Activated CD4-positive, alpha-beta T cell treated with anti-CD3 and anti-CD28 coated beads for 1 hour (primary cell): Measurements from ENCODE around the gene SLC30A10.
"Not testable (repeated sequence)": the region's sequence is repeated elsewhere in the genome, so short reads cannot be mapped to it uniquely, and the experiment has no call there.

Experiments used
- DNase-seq: peaks from one replicate; pipeline ENCODE4 v3.0.0-alpha.2; 2020

Gene SLC30A10

DNA sequence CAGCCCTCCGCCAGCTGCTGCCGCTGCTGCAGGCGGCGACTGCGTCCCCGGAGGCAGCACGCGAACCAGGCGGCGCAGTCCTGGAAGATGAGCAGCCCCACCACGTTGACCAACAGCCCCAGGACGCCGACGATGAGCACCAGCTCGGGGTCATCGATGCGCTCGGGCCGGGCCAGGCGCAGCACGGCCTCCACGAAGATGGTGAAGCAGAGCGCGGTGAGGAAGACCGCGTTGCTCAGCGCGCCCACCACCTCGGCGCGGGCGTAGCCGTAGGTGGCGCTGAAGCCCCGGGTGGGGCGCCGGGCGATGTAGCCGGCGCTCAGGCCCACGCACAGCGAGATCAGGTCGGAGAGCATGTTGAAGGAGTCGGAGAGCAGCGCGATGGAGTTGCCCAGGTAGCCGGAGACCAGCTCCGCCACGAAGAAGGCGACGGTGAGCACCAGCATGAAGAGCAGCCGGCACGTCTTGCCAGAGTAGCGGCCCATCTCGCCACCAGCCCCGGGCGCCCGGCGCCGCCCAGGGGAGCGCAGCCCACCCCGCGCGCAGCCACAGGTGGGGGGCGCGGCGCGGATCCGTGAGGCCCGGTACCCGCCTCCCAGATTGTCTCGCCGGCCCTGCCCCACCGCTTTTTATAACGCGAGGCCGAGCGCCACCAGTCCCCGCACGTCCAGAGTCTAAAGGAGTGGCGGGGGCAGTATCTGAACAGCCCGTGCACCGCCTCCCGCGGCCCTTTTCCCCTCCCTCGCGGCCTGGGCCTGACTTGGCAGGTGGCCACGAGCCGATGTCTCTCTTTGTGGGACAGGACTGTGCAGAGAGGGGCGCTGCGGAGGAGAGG, at the start of gene SLC30A10:
SLC30A10 (minus strand) TSS at position 602 of the 835 bp plus-strand sequence; CDS start at position 485, 117 bp downstream.
- DNase-seq, result no peak

DNA sequence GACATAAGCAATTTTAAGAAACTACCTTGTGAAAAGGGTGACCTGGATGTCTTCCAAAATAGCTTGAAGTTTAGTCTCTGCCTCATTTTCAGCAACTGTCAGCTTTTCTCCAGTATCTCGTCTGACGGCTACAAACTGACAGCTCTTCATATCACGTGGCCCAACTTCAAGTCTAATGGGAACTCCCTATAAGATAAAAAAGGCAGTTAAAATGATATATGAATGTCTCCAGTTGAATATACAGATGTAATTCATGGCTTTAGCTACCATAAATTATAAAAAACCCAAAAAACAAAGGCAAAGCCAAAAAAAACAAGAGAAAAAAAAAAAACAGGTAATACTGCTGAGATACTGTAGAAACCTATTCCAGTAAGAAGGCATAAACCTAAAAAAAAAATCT, 44.9 kb upstream of the SLC30A10 start:
- no peak for DNase-seq

DNA sequence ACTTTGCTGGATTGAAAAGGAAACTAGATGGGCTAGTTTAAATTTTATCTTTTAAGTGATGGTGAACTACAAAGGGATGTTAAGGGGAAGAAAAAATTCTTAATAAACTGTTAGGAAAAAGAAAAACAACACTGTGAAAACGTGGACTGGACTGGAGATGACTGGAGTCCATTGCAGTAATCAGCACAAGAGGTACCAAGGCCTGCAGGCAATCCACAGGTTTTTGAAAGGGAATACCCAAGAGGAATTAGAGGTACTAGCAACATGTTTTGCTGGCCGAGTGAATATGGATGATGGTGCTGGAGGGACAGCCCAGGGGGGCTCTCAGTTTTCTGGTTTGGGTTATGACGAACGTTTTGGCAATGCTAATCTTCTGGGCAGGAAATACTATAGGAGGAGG, 39.0 kb upstream of the SLC30A10 start:
- no peak for DNase-seq

DNA sequence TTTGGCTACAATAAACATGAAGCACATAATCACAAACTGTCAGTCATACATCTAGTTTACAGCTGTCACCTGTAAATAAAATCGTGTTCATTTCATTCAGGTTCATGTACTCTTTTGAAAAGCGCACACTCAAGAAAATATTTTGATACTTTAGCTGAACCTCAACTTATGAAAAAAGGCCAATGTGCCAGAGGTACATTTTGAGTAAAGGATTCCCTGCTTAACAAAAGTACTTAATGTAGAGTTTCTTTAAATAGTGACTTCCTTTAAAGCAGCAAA, 37.7 kb upstream of the SLC30A10 start:
- DNase-seq, result no peak

DNA sequence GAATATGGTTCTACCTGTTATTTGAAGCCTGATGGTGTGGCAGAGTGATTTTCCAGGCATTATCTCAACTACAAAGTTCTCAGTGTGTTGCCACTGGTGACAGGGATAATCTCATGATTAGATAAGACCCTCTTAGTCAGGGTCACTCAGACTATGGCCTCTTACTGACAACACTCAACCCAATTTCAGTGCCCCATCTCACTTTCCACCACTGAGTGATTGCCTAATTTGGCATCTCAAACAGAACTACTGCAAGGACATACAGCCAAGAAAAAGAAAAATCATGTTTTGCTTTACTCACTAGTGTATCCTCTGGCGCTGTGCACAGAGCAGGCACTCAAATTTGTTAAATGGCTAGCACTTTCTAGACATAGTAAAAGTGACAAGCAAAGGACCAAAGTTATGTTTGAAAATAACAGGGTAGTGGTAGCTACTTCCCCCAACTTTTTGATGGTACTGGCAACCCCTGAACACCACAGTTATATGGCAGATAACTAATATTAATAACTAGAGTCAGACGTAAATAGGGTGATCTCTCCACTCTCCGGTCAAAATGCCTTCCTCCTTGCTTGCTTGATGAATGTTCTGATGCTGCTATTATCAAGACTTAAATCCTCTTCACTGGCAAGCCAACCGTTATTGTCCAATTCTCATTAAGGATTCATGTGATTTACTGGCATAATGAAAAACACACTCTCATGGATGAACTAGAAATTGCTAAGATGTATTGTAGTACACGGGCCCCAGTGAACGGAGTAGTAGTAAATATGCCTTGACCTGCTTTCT, 37.1 kb upstream of the SLC30A10 start:
- DNase-seq, result no peak

DNA sequence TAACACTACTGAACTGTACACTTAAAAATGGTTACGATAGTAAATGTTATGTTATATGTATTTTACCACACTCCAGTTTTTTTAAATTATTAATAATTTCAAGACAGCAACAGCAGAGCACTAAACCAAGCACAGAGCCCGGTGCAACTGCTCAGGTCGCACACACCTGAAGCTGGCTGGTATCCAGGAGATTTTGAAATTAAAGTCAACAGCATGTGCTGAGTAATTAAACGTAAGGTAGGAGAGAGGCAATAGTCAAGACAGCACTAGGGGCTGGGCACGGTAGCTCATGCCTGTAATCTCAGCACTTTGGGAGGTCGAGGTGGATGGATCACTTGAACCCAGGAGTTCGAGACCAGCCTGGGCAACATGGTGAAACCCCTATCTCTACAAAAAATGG, 35.1 kb upstream of the SLC30A10 start:
- DNase-seq, result no peak

DNA sequence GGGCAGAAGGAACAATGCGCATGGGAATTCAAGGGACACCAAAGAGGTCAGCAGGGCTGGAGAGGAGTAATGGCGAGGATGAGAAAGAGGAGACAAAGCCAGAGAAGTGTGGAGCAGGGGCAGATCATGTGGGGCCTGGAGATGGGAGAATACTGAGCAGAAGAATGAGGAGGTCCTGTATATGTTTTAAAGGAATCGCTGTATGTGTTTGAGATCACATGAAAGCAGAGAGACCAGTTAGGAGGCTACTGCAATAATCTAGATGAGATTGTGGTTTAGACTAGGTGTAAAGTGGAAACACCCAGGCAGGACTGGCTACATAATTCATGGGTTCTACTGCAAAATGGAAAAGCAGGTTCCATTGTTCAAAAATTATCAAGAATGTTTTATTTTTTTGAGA, 33.3 kb upstream of the SLC30A10 start:
- DNase-seq, result no peak

DNA sequence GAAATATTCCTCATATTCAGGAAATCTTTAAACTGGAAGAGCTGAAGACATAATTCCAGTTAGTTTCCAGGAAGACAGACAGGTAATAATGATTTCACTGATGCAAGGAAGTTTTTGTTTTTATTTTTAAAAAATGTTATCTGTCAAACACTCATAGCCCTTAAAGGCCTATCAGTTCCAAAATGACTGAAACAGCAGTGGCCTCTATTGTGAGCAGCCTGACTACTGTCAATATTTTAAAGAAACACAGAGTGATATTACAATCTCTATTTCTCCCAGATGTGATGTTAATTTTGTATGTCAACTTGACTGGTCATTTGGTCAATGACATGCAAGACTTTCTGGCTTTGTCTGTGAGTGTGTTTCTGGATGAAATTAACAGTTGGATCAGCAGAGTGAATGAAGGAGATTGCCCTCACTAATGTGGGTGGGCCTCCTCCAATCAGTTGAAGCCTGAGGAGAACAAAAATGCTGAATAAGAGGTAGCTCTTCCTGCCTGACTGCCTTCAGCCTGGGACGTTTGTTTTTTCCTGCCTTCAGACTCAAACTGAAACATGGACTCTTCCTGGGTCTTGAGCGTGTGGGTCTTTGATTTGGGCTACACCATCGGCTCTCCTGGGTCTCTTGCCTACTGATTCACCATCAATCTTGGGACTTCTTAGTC, 31.3 kb upstream of the SLC30A10 start:
- no peak for DNase-seq

DNA sequence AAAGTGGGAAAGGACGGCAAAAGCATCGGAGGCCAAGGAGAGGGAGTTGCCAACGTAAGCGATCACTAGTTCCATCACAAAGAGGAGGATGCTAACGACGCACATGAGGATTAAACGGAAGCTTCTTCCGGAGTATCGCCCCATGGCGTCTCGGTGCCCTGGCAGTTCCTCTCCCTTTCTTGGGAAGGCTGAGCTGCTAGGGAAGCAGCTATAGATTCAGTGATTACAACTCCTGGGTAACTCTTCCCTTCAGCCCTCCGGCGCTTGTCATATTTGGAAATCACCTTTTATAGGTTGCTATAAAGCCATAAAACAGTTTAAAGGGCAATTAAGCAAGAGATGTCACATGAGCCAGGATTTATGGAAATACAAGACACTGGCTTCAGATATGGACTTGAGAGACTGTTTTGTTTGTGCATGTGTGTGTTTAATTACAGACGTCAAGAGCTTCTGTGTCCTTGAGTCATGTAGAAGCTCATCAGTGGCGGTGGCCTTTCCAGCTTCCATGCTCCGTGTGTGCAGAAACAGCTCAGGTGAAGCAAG, 30.6 kb upstream of the SLC30A10 start:
- DNase-seq, result no peak

DNA sequence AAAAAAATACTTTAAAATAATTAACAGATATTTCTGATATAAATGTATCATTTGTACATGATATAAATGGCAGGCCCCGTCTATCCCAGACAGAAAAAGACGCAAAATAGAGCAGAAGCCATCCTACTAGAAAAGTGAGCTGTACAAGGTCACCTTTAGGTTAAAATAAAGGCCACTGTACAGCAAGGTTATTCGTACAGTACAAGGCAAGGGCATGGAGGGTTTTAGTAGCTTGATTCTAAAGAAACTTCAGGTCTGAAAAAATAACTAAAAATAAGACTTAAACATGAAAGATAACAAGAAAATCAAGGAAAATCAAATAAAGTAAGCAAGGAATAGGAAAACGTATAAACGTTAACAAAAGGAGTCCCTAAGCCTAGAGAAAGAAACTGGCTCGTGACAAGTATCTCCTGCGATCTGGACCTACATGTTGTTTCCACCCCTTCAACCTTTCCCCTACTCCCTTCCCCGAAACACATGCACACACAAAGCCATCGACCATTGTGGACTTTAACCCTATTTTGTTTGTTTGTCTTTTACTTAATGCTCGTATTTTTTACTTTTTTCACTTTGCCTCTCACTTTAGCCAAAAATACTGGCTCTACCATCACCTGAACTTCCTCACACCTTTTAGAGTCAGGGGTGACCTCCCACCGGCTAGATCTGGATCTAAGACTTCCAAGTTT, 26.5 kb upstream of the SLC30A10 start:
- no peak for DNase-seq

DNA sequence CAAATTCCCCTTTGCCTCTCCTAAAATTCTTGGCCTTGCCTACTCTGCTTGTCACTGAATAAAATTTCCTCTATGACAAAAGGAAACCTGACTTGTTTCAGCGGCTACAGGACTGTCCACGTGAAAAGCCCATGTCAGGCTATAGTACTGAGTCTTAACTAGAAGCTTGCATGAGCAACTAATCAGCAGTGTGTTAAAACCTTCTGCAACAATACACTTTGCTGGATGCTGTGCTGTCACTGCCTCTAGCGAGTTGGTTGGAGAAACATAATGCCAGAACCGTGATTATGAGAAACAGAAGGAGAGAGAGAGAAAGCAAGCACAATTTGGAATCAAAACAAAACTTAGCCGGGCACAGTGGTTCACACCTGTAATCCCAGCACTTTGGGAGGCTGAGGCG, 25.7 kb upstream of the SLC30A10 start:
- DNase-seq, result no peak

DNA sequence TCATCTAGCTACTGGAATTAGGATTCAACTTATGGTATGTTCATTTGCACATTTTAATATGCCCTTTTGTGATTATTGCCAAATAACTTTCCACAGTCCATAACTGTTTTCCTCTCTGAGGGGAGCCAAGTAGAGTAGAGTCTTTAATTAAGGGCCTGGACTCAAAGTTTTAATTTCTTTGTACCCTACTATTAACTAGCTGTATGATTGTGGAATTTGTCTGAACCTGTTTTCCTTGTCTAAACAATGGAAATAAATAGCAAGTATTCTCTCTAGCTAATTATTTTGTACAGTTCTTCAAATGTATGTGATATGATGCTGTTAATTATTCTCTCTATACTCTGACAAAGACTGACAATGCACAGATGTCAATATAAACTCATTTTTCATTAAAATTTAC, 24.0 kb upstream of the SLC30A10 start:
- DNase-seq, result no peak

DNA sequence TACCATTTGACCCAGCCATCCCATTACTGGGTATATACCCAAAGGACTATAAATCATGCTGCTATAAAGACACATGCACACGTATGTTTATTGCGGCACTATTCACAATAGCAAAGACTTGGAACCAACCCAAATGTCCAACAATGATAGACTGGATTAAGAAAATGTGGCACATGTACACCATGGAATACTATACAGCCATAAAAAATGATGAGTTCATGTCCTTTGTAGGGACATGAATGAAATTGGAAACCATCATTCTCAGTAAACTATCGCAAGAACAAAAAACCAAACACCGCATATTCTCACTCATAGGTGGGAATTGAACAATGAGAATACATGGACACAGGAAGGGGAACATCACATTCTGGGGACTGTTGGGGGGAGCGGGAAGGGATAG, 20.9 kb upstream of the SLC30A10 start:
- not testable (repeated sequence) for DNase-seq

DNA sequence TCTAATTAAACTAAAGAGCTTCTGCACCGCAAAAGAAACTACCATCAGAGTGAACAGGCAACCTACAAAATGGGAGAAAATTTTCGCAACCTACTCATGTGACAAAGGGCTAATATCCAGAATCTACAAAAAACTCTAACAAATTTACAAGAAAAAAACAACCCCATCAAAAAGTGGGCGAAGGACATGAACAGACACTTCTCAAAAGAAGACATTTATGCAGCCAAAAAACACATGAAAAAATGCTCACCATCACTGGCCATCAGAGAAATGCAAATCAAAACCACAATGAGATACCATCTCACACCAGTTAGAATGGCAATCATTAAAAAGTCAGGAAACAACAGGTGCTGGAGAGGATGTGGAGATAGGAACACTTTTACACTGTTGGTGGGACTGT, 20.4 kb upstream of the SLC30A10 start:
- not testable (repeated sequence) for DNase-seq

DNA sequence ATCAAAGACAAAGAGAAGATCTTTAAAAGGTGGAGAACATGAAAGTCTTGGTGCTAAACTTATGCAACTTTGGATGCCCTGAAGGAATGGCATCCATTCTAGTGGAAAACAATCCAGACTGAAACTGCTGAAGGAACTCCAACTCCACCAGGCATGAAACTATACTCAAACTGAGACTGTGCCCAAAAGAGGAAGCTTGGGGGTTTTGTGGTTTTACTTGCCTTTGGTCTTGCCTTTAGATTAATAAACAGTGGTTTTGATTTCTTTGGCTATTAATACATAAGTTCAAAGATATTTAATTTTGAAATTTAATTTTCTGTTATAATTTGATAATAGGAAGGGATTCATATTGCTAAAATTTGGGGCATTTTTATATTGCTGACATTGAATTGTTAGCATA, 17.4 kb upstream of the SLC30A10 start:
- DNase-seq, result no peak

DNA sequence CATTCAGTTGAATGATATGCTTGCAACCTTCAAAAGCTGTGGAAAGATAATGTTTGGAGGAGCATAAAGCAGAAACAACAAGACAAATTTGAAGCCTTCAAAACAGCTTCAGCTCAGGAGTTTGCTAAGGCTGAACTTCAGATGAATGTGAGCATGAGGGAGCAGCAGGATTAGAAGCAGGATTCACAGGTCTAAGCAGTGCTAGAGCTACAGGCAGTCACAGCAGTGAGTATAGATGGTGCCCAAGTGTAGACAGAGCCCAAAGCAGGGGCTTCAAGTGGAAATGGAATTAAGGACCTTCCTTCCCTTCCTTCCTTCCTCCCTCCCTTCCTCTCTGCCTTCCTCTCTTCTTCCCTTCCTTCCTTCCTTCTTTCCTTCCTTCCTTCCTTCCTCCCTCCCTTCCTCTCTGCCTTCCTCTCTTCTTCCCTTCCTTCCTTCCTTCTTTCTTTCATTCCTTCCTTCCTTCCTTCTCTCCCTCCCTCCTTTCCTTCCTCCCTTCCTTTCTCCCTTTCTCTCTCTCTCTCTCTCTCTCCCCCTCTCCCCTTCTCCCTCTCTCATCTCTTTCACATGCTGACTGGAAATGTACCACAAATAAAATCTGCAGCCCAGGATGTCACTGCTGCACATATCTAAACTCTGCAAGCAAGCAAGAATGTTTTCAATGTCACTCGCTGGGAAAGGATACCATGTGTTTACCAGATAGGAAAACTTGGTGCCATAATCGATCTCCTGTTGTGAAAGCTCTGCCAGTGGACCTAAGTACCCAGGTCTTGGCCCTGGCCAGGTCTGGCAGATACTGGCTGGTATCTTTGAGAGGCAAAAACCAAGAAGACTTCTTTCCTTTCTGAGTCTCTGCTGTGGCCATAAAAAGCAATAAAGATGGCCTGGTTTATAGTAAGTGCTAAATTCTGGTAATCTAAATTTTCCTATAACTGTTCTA, 13.1 kb upstream of the SLC30A10 start:
- no peak for DNase-seq

DNA sequence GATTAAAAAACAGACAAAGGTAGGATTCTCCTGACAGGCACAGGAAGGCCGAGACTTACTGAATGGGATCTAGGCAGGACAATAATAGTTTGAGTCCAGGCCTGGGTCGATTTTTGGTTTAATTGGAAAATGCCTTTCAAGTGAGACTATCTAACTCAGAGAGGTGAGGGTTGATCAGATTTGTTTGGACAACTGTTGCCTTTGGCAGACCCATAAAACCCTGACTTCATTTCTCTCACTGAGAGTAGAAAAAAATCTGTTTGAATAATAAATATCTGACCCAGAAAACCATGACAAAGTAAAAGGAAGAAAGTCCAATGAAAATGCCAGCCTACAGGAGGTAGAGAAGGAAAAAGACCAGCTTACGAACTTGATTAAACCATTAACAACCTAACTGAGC, 12.3 kb upstream of the SLC30A10 start:
- no peak for DNase-seq

DNA sequence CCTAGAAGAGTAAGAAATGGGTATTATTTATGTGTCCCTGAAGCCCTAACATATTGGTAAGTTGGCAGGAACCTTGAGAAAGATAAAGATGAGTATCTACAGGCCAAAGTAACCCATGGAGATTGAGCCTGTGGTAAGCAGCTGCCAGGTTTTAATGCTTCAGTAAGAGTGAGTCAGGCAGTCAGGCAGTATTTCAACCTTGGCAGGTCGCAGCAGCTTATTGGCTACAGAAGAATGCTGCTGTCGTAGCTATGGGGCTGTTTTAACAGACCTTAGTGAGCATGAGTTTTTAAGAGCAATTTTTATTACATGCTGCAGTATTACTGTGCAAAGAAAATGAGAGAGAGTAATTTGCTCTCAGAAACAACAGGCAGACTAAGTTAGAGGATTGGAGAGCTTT, 10.3 kb upstream of the SLC30A10 start:
- DNase-seq, result no peak

DNA sequence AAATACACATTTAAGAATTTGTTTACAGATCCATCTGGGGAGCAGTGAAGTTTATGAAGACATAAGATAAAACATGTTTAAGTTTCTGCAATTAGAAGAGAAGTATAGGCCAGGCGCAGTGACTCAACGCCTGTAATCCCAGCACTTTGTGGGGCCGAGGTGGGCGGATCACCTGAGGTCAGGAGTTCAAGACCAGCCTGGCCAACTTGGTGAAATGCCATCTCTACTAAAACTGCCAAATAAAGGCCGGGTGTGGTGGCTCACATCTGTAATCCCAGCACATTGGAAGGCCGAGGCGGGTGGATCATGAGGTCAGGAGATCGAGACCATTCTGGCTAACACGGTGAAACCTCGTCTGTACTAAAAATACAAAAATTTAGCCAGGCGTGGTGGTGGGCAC, 5.4 kb upstream of the SLC30A10 start:
- not testable (repeated sequence) for DNase-seq

DNA sequence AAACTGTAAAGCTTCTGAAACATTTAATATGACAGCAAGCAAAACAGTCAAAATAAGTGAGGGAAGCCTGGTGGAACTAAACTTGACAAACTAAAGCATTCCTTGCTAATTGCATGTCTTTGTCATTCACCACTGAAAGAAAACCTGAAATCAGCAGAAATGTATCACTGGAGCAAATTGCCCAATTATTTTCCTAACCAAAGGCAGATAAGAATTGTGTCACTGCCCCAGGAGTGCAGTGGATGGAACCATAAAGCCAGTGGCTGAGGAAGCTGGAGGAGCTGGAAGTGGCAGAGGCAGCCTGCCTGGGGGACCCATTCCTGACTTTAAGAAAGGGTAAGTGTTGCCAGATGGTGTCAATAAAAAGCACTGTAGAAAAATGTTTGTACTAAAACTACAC, 2.7 kb upstream of the SLC30A10 start:
- no peak for DNase-seq

DNA sequence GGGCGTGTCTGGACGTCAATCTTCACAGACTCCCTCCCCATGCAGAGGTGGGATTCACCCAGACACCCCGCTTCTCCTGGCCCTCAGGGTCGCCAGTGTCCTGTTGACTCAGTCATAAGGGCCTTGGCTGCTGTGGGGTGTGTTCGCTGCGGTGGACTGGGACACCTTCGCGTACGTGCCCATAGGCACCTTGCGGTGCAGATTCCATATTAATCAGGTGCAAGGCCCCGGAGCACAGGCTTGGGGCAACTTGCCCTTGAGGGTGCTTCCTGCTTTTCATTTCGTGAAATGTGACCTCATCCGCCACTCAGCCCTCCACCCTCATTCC, 398 bp upstream of the SLC30A10 start:
- no peak for DNase-seq

DNA sequence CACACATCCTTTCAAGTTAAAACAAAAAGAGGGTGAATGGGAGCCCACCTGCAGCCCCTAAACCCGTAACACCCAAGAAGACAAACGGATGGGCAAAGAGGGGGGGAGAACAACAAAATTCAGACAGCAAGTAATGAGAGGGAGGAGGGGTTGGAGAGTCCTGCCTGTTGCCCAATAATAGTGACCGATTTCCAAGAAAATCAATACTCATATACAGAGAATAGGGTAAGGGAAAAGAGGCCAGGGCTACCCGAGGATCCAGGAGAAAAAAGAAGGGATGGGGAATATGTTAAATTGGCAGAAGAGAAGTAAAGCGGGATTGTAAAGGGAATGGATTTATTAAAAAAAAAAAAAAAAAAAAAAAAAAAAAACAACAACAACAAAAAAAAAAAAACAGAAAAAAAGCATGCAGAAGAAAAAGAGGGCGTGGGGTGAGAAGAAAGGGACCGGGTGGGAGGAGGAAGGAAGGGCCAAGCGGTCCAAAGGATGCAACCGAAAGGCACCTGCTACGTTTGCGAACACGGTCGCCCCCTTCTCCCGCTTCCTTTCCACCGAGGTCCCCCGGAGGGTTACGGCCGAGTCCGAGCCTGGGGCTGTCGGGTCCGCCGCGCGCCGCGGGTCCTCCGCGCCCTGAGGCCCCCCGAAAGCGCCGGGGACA, 930 bp downstream of the SLC30A10 start:
- no peak for DNase-seq
